OCI-LY7 (cell line): Measurements from ENCODE around the gene PRKAG2. TPM values are rescaled to one million over a fixed set of nuclear protein-coding genes. Genes with fewer than 3 reads are reported as not detected.

ENCODE experiments used
- BruUV-seq: library from RNA; stranded (reverse); fragments of 400-500 nt; replicated peaks from 2 replicates; lab custom pipeline; 2021; lab: Mats Ljungman, UMichigan
- CTCF ChIA-PET: fragments of 300-600 bp; sonication (Branson Sonifier 250); formaldehyde crosslinking; loops from one replicate; lab custom pipeline; 2022; ENCODE audit warnings: antibody characterized with exemption; ENCODE audit not compliant: unreplicated experiment; lab: Charles Lee
- POLR2A ChIA-PET: fragments of 300-600 bp; sonication (Branson Sonifier 250); formaldehyde crosslinking; loops from one replicate; lab custom pipeline; 2022; ENCODE audit warnings: antibody characterized with exemption; lab: Charles Lee
- DNase-seq: peaks from one replicate; pipeline ENCODE4 v3.0.0-alpha.2; 2015; ENCODE audit warnings: low spot score
- H2AFZ ChIP-seq: fragments of 200-600 bp; sonication (generic), shearing (Covaris generic); 2 replicates; pipeline ENCODE4 v1.6.1; 2014; ENCODE audit warnings: mild to moderate bottlenecking, antibody characterized with exemption, low read length, moderate library complexity
- H3K27ac ChIP-seq: fragments of 200-600 bp; sonication (generic); 2 replicates; pipeline ENCODE4 v1.5.1; 2014; ENCODE audit warnings: mixed run types, low read depth, mild to moderate bottlenecking, moderate library complexity, low read length, inconsistent platforms; ENCODE audit not compliant: poor library complexity, severe bottlenecking
- H3K36me3 ChIP-seq: fragments of 200-600 bp; sonication (generic); 2 replicates; pipeline ENCODE4 v1.6.1; 2014; ENCODE audit warnings: mild to moderate bottlenecking, antibody characterized with exemption, low read length, moderate library complexity, mixed read lengths; ENCODE audit not compliant: insufficient read depth
- H3K4me1 ChIP-seq: fragments of 200-600 bp; sonication (generic); 2 replicates; pipeline ENCODE4 v1.5.1; 2014; ENCODE audit warnings: mild to moderate bottlenecking, low read length; ENCODE audit not compliant: insufficient read depth, poor library complexity, severe bottlenecking
- H3K4me2 ChIP-seq: fragments of 200-600 bp; sonication (generic); 2 replicates; pipeline ENCODE4 v1.6.1; 2014; ENCODE audit warnings: mild to moderate bottlenecking, low read length
- H3K4me3 ChIP-seq: fragments of 200-600 bp; sonication (generic); 2 replicates; pipeline ENCODE4 v1.5.1; 2014; ENCODE audit warnings: mild to moderate bottlenecking, low read depth, low read length; ENCODE audit not compliant: poor library complexity, severe bottlenecking
- H3K79me2 ChIP-seq: fragments of 200-600 bp; sonication (generic); 2 replicates; pipeline ENCODE4 v1.6.1; 2016; ENCODE audit warnings: low read depth, mild to moderate bottlenecking, low read length, moderate library complexity, mixed read lengths; ENCODE audit not compliant: insufficient read depth
- H3K9me2 ChIP-seq: fragments of 200-600 bp; sonication (generic); 2 replicates; pipeline ENCODE4 v1.6.1; 2016; ENCODE audit warnings: mild to moderate bottlenecking, low read length, mixed read lengths; ENCODE audit not compliant: insufficient read depth
- H3K9me3 ChIP-seq: fragments of 200-600 bp; sonication (generic); 2 replicates; pipeline ENCODE4 v1.6.1; 2014; ENCODE audit warnings: mild to moderate bottlenecking, mixed run types, low read length, mixed read lengths
- H4K20me1 ChIP-seq: fragments of 200-600 bp; sonication (generic); 2 replicates; pipeline ENCODE4 v1.6.1; 2014; ENCODE audit warnings: mild to moderate bottlenecking, antibody characterized with exemption, low read length, moderate library complexity, mixed read lengths; ENCODE audit not compliant: insufficient read depth
- EZH2phosphoT487 ChIP-seq: fragments of 200-600 bp; sonication (generic); IDR thresholded peaks from 2 replicates; pipeline ENCODE4 v1.6.1; 2018; ENCODE audit warnings: low read depth, borderline replicate concordance, mild to moderate bottlenecking, mixed run types, antibody characterized with exemption, low read length, moderate library complexity, mixed read lengths
- intact Hi-C: fragments of 100-400 bp; cut with micrococcal nuclease; formaldehyde crosslinking; loops from one replicate; pipeline ENCODE4 v1.10.0; 2022; ENCODE audit not compliant: unreplicated experiment
- total RNA-seq, 2 experiments: library from RNA; depleted of rRNA in 1 of 2; stranded (reverse); fragments of >200 nt in 1 of 2; shearing (Covaris generic) in 1 of 2; gene quantifications; 2 replicates each; pipeline ENCODE4 v1.2.3, GENCODE V29; 2014 to 2022
- TF ChIP-seq, protein P1 (sequence below): fragments of 200-600 bp; sonication (generic); conservative IDR thresholded peaks from 2 replicates; pipeline ENCODE4 v1.5.1; 2014; ENCODE audit warnings: mild to moderate bottlenecking, antibody characterized with exemption, low read length, moderate library complexity, mixed read lengths

PRKAG2 gene
- total RNA-seq, 2 experiments from 2014 or later: 1.2 to 5.1 TPM

DNA sequence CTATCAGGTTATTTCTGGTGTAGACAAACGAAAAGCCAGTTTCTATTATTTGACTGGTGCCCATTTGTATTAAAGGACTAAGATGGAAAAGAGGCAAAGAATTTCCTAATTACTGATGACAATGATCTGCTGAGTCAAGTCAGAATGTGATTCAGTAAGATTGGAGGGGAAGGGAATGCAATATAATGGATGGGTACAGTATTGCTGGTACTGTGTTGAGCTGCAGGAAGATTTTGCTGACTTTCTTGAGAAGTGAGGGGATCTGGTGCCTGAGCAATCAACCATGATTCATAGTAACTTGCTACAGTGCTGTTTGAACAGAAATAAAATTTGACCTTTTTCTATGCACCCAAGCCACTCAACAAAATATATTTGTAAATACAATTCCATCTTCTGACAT lies 218.1 kb downstream of the PRKAG2 start:
- CTCF ChIA-PET: no interaction called here
- TF ChIP-seq, protein P1, sequence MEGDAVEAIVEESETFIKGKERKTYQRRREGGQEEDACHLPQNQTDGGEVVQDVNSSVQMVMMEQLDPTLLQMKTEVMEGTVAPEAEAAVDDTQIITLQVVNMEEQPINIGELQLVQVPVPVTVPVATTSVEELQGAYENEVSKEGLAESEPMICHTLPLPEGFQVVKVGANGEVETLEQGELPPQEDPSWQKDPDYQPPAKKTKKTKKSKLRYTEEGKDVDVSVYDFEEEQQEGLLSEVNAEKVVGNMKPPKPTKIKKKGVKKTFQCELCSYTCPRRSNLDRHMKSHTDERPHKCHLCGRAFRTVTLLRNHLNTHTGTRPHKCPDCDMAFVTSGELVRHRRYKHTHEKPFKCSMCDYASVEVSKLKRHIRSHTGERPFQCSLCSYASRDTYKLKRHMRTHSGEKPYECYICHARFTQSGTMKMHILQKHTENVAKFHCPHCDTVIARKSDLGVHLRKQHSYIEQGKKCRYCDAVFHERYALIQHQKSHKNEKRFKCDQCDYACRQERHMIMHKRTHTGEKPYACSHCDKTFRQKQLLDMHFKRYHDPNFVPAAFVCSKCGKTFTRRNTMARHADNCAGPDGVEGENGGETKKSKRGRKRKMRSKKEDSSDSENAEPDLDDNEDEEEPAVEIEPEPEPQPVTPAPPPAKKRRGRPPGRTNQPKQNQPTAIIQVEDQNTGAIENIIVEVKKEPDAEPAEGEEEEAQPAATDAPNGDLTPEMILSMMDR: no peak
- no peak for TF ChIP-seq EZH2phosphoT487
- H3K27ac ChIP-seq: no peak overlapping the region
- H3K36me3 ChIP-seq: no peaks in the 10 kb centered on the region
- H3K4me2 ChIP-seq: no peak overlapping the region
- H3K79me2 ChIP-seq: no peaks in the 10 kb centered on the region
- H2AFZ ChIP-seq: no peak overlapping the region
- intact Hi-C loops: no loop called here
- H3K4me1 ChIP-seq: no peaks in the 10 kb centered on the region
- H4K20me1 ChIP-seq: no peaks in the 10 kb centered on the region
- no peak for DNase-seq
- POLR2A ChIA-PET: no interaction called here
- no peaks in the 10 kb centered on the region for H3K9me3 ChIP-seq
- H3K4me3 ChIP-seq: no peak overlapping the region
- no TSS peak for BruUV-seq
- no peaks in the 10 kb centered on the region for H3K9me2 ChIP-seq

DNA sequence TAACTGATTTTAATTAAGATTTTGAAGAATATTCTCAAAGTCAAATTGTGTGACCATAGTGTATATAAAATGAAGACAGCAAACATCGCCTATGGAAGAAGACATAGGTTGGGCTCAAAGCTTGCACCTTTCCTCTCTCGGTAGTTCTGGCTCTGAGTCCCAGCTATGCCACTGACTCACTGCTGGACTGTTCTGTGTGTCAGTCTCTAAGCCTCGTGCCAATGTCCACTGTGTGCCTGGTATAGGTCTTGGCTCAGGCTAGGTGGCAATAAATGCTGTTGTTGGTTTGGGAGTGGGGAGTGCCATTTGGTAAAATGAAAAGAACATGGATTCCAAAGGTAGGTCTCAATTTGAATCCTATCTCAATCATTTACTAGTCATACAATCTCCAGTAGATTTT lies 219.7 kb downstream of the PRKAG2 start:
- H3K79me2 ChIP-seq: no peaks in the 10 kb centered on the region
- no TSS peak for BruUV-seq
- CTCF ChIA-PET: no interaction called here

DNA sequence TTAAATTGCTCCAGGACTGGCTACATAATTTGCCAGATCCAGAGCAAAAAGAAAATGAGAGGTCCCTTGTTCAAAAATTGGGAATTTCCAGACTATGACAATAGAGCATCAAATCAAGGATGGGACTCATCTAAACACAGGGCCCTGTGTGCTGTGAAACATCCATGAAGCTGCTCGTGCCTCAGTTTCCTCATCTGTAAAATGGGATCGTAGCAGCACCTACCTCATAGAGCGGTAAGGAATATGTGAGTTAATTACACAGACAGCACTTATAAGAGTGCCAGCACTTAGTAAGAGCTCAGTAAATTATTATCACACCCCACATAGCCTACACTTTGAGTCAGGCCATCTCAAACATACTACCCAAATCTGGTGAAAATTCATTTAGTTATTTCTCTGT lies 221.4 kb downstream of the PRKAG2 start:
- DNase-seq: no peak
- no peak overlapping the region for H2AFZ ChIP-seq
- CTCF ChIA-PET: no interaction called here
- no peaks in the 10 kb centered on the region for H4K20me1 ChIP-seq
- H3K4me2 ChIP-seq: no peak overlapping the region
- H3K4me1 ChIP-seq: no peaks in the 10 kb centered on the region
- no peak for TF ChIP-seq EZH2phosphoT487
- TF ChIP-seq, protein P1: no peak
- no peaks in the 10 kb centered on the region for H3K9me3 ChIP-seq
- H3K79me2 ChIP-seq: no peaks in the 10 kb centered on the region
- POLR2A ChIA-PET: no interaction called here
- H3K9me2 ChIP-seq: no peaks in the 10 kb centered on the region
- H3K36me3 ChIP-seq: no peaks in the 10 kb centered on the region
- no peak overlapping the region for H3K27ac ChIP-seq
- intact Hi-C loops: no loop called here
- no peak overlapping the region for H3K4me3 ChIP-seq
- BruUV-seq: no TSS peak

More for the DNA sequence above, 219.7 kb downstream of the PRKAG2 start:
- Histone ChIP-seq H3K36me3 (no peaks in the 10 kb centered on the region), H3K9me2 (no peaks in the 10 kb centered on the region), H3K27ac (no peak overlapping the region), H3K4me1 (no peaks in the 10 kb centered on the region), H3K4me2 (no peak overlapping the region), H2AFZ (no peak overlapping the region), H3K4me3 (no peak overlapping the region), H4K20me1 (no peaks in the 10 kb centered on the region), H3K9me3 (no peaks in the 10 kb centered on the region)
- DNase-seq: no peak
- intact Hi-C loops: no loop called here
- TF ChIP-seq EZH2phosphoT487: no peak
- TF ChIP-seq, protein P1: no peak
- POLR2A ChIA-PET: no interaction called here
